ENCODE results near the gene CD52. TPM values are rescaled to one million over a fixed set of nuclear protein-coding genes. Genes with fewer than 3 reads are reported as not detected.
"Not testable (repeated sequence)": the region's sequence is repeated elsewhere in the genome, so short reads cannot be mapped to it uniquely, and the experiment has no call there.

Gene CD52
- total RNA-seq, 1 donor from 2014 or later, result not detected

GRCh38 chr1:26302733-26303405, 14.9 kb upstream of the CD52 start:
- no peak for DNase-seq

- DNase-seq, result no peak
These were observed 12.0 kb upstream of the CD52 start for GRCh38 chr1:26305667-26306289.

GRCh38 chr1:26306290-26307229, 11.2 kb upstream of the CD52 start, which contains the start of gene UBXN11:
UBXN11 (minus strand) TSS chr1:26306636; CDS start chr1:26302883, 3,753 bp downstream.
- DNase-seq, result peak; percentile 96

GRCh38 chr1:26307363-26307781, 10.4 kb upstream of the CD52 start:
- no peak for DNase-seq

GRCh38 chr1:26307966-26308899, 9.5 kb upstream of the CD52 start:
- DNase-seq, result not testable (repeated sequence)

- no peak for DNase-seq
These were observed 3.3 kb upstream of the CD52 start for GRCh38 chr1:26314501-26314900.

- DNase-seq, result no peak
These were observed 1.6 kb upstream of the CD52 start for GRCh38 chr1:26315874-26316850.

GRCh38 chr1:26317146-26317545, 612 bp upstream of the CD52 start:
- DNase-seq, result no peak

GRCh38 chr1:26318338-26319064, 743 bp downstream of the CD52 start:
- DNase-seq, result no peak

- no peak for DNase-seq
These were observed 3.1 kb downstream of the CD52 start for GRCh38 chr1:26320896-26321295.

- peak; percentile 95 for DNase-seq
These were observed 3.7 kb downstream of the CD52 start for GRCh38 chr1:26321315-26322041.

GRCh38 chr1:26322042-26322331, 4.2 kb downstream of the CD52 start:
- no peak for DNase-seq

GRCh38 chr1:26323382-26323781, 5.6 kb downstream of the CD52 start:
- DNase-seq, result no peak

- DNase-seq, result no peak
These were observed 6.8 kb downstream of the CD52 start for GRCh38 chr1:26324550-26324949.

- peak; percentile 22 for DNase-seq
These were observed 10.2 kb downstream of the CD52 start for GRCh38 chr1:26327956-26328362.

GRCh38 chr1:26328597-26328996, 10.8 kb downstream of the CD52 start:
- no peak for DNase-seq

- DNase-seq, result not testable (repeated sequence)
These were observed 11.6 kb downstream of the CD52 start for GRCh38 chr1:26329380-26329779.

- DNase-seq, result no peak
These were observed 12.5 kb downstream of the CD52 start for GRCh38 chr1:26330276-26330675.

GRCh38 chr1:26333312-26333711, 15.6 kb downstream of the CD52 start:
- not testable (repeated sequence) for DNase-seq
